H1 (cell line): ENCODE results near the gene SERPINB11. TPM values are rescaled to one million over a fixed set of nuclear protein-coding genes. Genes with fewer than 3 reads are reported as not detected.

Experiments used
- CTCF ChIA-PET: fragments of 300-600 bp; sonication (Branson Sonifier 250); formaldehyde crosslinking; loops from one replicate; lab custom pipeline; 2021; ENCODE audit not compliant: partially characterized antibody; lab: Charles Lee
- POLR2A ChIA-PET: fragments of 300-600 bp; sonication (Branson Sonifier 250); formaldehyde crosslinking; loops from one replicate; lab custom pipeline; 2021; ENCODE audit warnings: inconsistent platforms; ENCODE audit not compliant: partially characterized antibody; lab: Charles Lee
- DNase-seq, 2 experiments: peaks; one replicate each; pipeline versions ENCODE4 v3.0.0 to v3.0.0-alpha.2; 2010 to 2022; ENCODE audit warnings: low spot score in 2 of 2, low read depth in 1 of 2, mixed read lengths in 1 of 2
- FAIRE-seq: peaks from 2 replicates; lab custom pipeline; 2011; peaks lifted over from hg19 to GRCh38; lab: Jason Lieb, UNC
- H2AFZ ChIP-seq: 2 replicates; pipeline ENCODE4 v1.8.1; 2012; ENCODE audit warnings: low read length, inconsistent platforms
- H2AK5ac ChIP-seq: 2 replicates; pipeline ENCODE4 v1.6.1; 2013; ENCODE audit warnings: low read depth, low read length
- H2BK120ac ChIP-seq: replicated peaks from 2 replicates; pipeline ENCODE3; 2013; ENCODE audit warnings: low read depth, low read length, inconsistent platforms
- H2BK12ac ChIP-seq: 2 replicates; pipeline ENCODE4 v1.6.1; 2013; ENCODE audit warnings: low read depth, low read length
- H2BK15ac ChIP-seq: 2 replicates; pipeline ENCODE4 v1.6.1; 2013; ENCODE audit warnings: low read length
- H2BK20ac ChIP-seq: 2 replicates; pipeline ENCODE4 v1.6.1; 2013; ENCODE audit warnings: low read length
- H2BK5ac ChIP-seq: 2 replicates; pipeline ENCODE4 v1.6.1; 2013; ENCODE audit warnings: low read depth, low read length
- H3K14ac ChIP-seq: 2 replicates; pipeline ENCODE4 v1.6.1; 2013; ENCODE audit warnings: inconsistent platforms; ENCODE audit not compliant: insufficient read length
- H3K18ac ChIP-seq: 2 replicates; pipeline ENCODE4 v1.6.1; 2013; ENCODE audit warnings: low read length; ENCODE audit errors: extremely low read depth
- H3K23ac ChIP-seq: 2 replicates; pipeline ENCODE4 v1.6.1; 2013; ENCODE audit warnings: inconsistent platforms; ENCODE audit not compliant: insufficient read length
- H3K23me2 ChIP-seq: 2 replicates; pipeline ENCODE4 v1.6.1; 2013; ENCODE audit warnings: low read depth, low read length
- H3K27ac ChIP-seq: 2 replicates; pipeline ENCODE4 v1.6.1; 2011; ENCODE audit warnings: low read depth, low read length, inconsistent platforms
- H3K27me3 ChIP-seq, 4 experiments: replicated peaks in 1 of 4; 1 replicate in 1 of 4; 2 replicates in 3 of 4; pipeline versions ENCODE4 v1.6.1 to v1.8.1; 2011 to 2013; ENCODE audit warnings: low read length in 3 of 4, mild to moderate bottlenecking in 3 of 4, inconsistent platforms in 2 of 4, mixed read lengths in 2 of 4, moderate library complexity in 1 of 4; ENCODE audit not compliant: control insufficient read depth in 3 of 4, insufficient read depth in 3 of 4; ENCODE audit errors: extremely low read depth in 1 of 4
- H3K36me3 ChIP-seq, 4 experiments: 2 replicates each; pipeline versions ENCODE4 v1.6.1 to v1.8.1; 2011 to 2013; ENCODE audit warnings: mild to moderate bottlenecking in 4 of 4, low read length in 3 of 4, moderate library complexity in 2 of 4, control low read depth in 1 of 4, inconsistent platforms in 1 of 4; ENCODE audit not compliant: insufficient read depth in 4 of 4, control insufficient read depth in 2 of 4
- H3K4ac ChIP-seq: replicated peaks from 2 replicates; pipeline ENCODE3; 2013; ENCODE audit warnings: low read length, low read depth, mixed read lengths, inconsistent platforms; ENCODE audit not compliant: insufficient read length
- H3K4me1 ChIP-seq, 4 experiments: replicated peaks in 1 of 4; 1 replicate in 1 of 4; 2 replicates in 3 of 4; pipeline versions ENCODE4 v1.6.1 to v1.8.1; 2011 to 2013; ENCODE audit warnings: low read length in 3 of 4, inconsistent platforms in 2 of 4, mixed read lengths in 1 of 4; ENCODE audit not compliant: insufficient read depth in 4 of 4, control insufficient read depth in 3 of 4
- H3K4me2 ChIP-seq, 2 experiments: 2 replicates each; pipeline versions ENCODE4 v1.6.1 to v1.8.1; 2011 to 2013; ENCODE audit warnings: low read depth in 2 of 2, low read length in 2 of 2, control low read depth in 1 of 2, inconsistent platforms in 1 of 2, mild to moderate bottlenecking in 1 of 2; ENCODE audit not compliant: insufficient read depth in 1 of 2
- H3K4me3 ChIP-seq, 4 experiments: fragments of 200-600, 300-600 bp in 1 of 4; sonication (generic), shearing (Covaris generic), sonication (Bioruptor Twin) in 1 of 4; 2 replicates each; pipeline versions ENCODE4 v1.5.1 to v1.8.1; 2011 to 2016; ENCODE audit warnings: low read length in 4 of 4, low read depth in 3 of 4, control low read depth in 2 of 4, inconsistent platforms in 2 of 4, mild to moderate bottlenecking in 2 of 4, mixed read lengths in 1 of 4, moderate library complexity in 1 of 4; ENCODE audit not compliant: insufficient read depth in 2 of 4; ENCODE audit errors: extremely low read depth in 1 of 4
- H3K56ac ChIP-seq: replicated peaks from 2 replicates; pipeline ENCODE3; 2013; ENCODE audit warnings: low read depth, mild to moderate bottlenecking, mixed read lengths, low read length, inconsistent platforms; ENCODE audit not compliant: insufficient read length
- H3K79me1 ChIP-seq: 2 replicates; pipeline ENCODE4 v1.6.1; 2013; ENCODE audit warnings: low read depth, low read length, control low read depth
- H3K79me2 ChIP-seq, 2 experiments: 2 replicates each; pipeline versions ENCODE4 v1.6.1 to v1.8.1; 2012 to 2013; ENCODE audit warnings: low read length in 2 of 2, mild to moderate bottlenecking in 2 of 2, inconsistent platforms in 1 of 2; ENCODE audit not compliant: insufficient read depth in 2 of 2, control insufficient read depth in 1 of 2
- H3K9ac ChIP-seq, 4 experiments: replicated peaks in 1 of 4; 1 replicate in 1 of 4; 2 replicates in 3 of 4; pipeline versions ENCODE4 v1.6.1 to v1.8.1; 2011 to 2013; ENCODE audit warnings: low read depth in 3 of 4, low read length in 3 of 4, control low read depth in 2 of 4, mild to moderate bottlenecking in 2 of 4, moderate library complexity in 2 of 4, inconsistent platforms in 1 of 4; ENCODE audit errors: extremely low read depth in 1 of 4
- H3K9me3 ChIP-seq, 2 experiments: 2 replicates each; pipeline versions ENCODE4 v1.6.1 to v1.8.1; 2012 to 2013; ENCODE audit warnings: mild to moderate bottlenecking in 2 of 2, moderate library complexity in 2 of 2, control low read depth in 1 of 2, inconsistent platforms in 1 of 2, low read depth in 1 of 2, low read length in 1 of 2, mixed read lengths in 1 of 2; ENCODE audit not compliant: insufficient read depth in 2 of 2
- H4K20me1 ChIP-seq, 2 experiments: replicated peaks in 1 of 2; 2 replicates each; pipeline versions ENCODE3 to v1.8.1; 2011 to 2013; ENCODE audit warnings: inconsistent platforms in 2 of 2, low read length in 2 of 2, mild to moderate bottlenecking in 1 of 2; ENCODE audit not compliant: insufficient read depth in 2 of 2, control insufficient read depth in 1 of 2
- H4K5ac ChIP-seq: 2 replicates; pipeline ENCODE4 v1.6.1; 2013; ENCODE audit warnings: low read length, low read depth, mixed read lengths, inconsistent platforms; ENCODE audit not compliant: insufficient read length
- H4K8ac ChIP-seq: 2 replicates; pipeline ENCODE4 v1.8.0; 2013; ENCODE audit warnings: mild to moderate bottlenecking, moderate library complexity, low read length, inconsistent platforms; ENCODE audit not compliant: insufficient read depth; ENCODE audit errors: extremely low read depth
- H4K91ac ChIP-seq: replicated peaks from 2 replicates; pipeline ENCODE3; 2013; ENCODE audit warnings: low read length, mixed read lengths, inconsistent platforms; ENCODE audit not compliant: insufficient read length
- EP300 ChIP-seq, 2 experiments: IDR thresholded peaks; 1 replicate in 1 of 2; 2 replicates in 1 of 2; pipeline ENCODE4 v1.6.1; 2011 to 2012; ENCODE audit warnings: low read depth in 2 of 2, low read length in 2 of 2, mild to moderate bottlenecking in 2 of 2, borderline replicate concordance in 1 of 2, inconsistent platforms in 1 of 2, moderate library complexity in 1 of 2
- GABPA ChIP-seq: IDR thresholded peaks from 2 replicates; pipeline ENCODE4 v1.6.1; 2011; ENCODE audit warnings: mild to moderate bottlenecking, low read length, moderate library complexity, borderline replicate concordance; ENCODE audit not compliant: insufficient read depth
- MAFK ChIP-seq: IDR thresholded peaks from 2 replicates; pipeline ENCODE4 v1.6.1; 2012; ENCODE audit warnings: low read depth, mild to moderate bottlenecking, improper control_type of control experiment, low read length
- WGBS, 2 experiments: shearing (Covaris generic) in 1 of 2; methylation state at CpG; one replicate each; pipeline versions ENCODE4 v1.1.6 to v1.1.7; 2013 to 2015; ENCODE audit warnings: low lambda C conversion rate in 2 of 2, mixed read lengths in 2 of 2, inconsistent platforms in 1 of 2, low coverage in 1 of 2, missing lambda C conversion rate in 1 of 2; ENCODE audit not compliant: insufficient replicate concordance in 2 of 2, insufficient coverage in 1 of 2, insufficient read length in 1 of 2; ENCODE audit errors: extremely low coverage in 1 of 2, missing lambda C conversion rate in 1 of 2; 5-methylcytosine and 5-hydroxymethylcytosine counted together
- polyA plus RNA-seq, 7 experiments: library from polyadenylated mRNA; depleted of rRNA in 3 of 7; stranded (reverse) in 5 of 7; unstranded in 2 of 7; fragments of >200 nt in 5 of 7; fragments of 200-250 nt in 2 of 7; gene quantifications; 1 replicate in 5 of 7; 2 replicates in 1 of 7; 4 replicates in 1 of 7; pipeline versions ENCODE4 v1.2.1 to v1.2.3, GENCODE V29; 2011 to 2013; ENCODE audit warnings: missing spikeins in 2 of 7, mixed read lengths in 2 of 7
- total RNA-seq: library from RNA; stranded (reverse); fragmentation: NEBNext Ultra II Directional; extraction: Animal tissue kit (Norgen Biotek cat#: 25700); gene quantifications from 2 replicates; pipeline ENCODE4 v1.2.1, GENCODE V29; 2021
- TF ChIP-seq, protein P1 (sequence below): IDR thresholded peaks from 2 replicates; pipeline ENCODE4 v1.6.1; 2012; ENCODE audit warnings: inconsistent platforms

Gene SERPINB11
- total and polyA plus RNA-seq, 2 of the 8 experiments (the other 6 are each of a cell fraction or from before 2014, with no cell fraction given) = not detected

DNA sequence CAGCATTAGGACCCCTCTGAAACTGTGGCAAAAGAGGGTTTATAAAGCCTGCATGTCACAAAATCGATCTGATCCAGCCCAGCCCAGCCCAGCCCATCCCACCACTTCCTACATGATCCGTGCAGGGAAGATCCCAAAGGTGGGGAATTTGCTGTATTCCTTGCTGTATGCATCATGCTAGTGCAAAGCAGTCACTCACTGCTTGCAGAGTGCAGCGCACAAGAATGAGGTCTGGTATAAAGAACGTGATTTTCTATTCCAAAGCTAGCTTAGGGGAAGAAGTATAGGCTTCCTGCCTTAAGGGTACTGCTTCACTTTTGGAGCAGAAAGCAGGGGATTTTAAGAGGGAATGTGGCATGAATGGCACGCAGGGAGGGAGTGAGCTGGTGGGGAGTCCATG lies 18.9 kb upstream of the SERPINB11 start:
- FAIRE-seq (no peak), DNase-seq (no peak)
- CTCF ChIA-PET = interaction anchor here (1.0 to 2.0 kb wide), 4 partner anchors 58 to 245 kb away, joined by 3 to 10 read pairs (median 4); no protein-coding TSS in a partner anchor

More for the DNA sequence above, 18.9 kb upstream of the SERPINB11 start:
- Histone ChIP-seq H3K4me2 (peak overlapping the region in 1 of 2 experiments; percentile 27; a peak in 1 of 4 replicates), H3K9me3 (no peaks in the 10 kb centered on the region), H2AK5ac (no peak overlapping the region), H2AFZ (0 out of 2 replicates have a peak overlapping the region, but pooled peaks have one; percentile 58), H3K23me2 (no peaks in the 10 kb centered on the region; the same call in 1 of the 2 replicates), H2BK120ac (no peak overlapping the region), H3K14ac (no peak overlapping the region), H2BK15ac (no peak overlapping the region), H4K20me1 (no peaks in the 10 kb centered on the region), H3K79me2 (no peaks in the 10 kb centered on the region), H3K27me3 (no peaks in the 10 kb centered on the region), H4K91ac (no peak overlapping the region), H3K4ac (no peak overlapping the region), H4K5ac (no peak overlapping the region), H3K18ac (no peak overlapping the region), H3K23ac (no peak overlapping the region), H3K9ac (no peak overlapping the region), H2BK12ac (peak overlapping the region; percentile 82; the same call in 1 of the 2 replicates), H3K4me3 (no peak overlapping the region), H2BK5ac (no peak overlapping the region), H3K56ac (no peak overlapping the region), H2BK20ac (no peak overlapping the region; the same call in 1 of the 2 replicates), H3K79me1 (no peaks in the 10 kb centered on the region), H3K27ac (no peak overlapping the region), H3K4me1 (peaks cover 1 to 6% (median 5%) of the 10 kb centered on the region in 4 experiments; a peak in 4 of 7 replicates), H4K8ac (no peak overlapping the region), H3K36me3 (no peaks in the 10 kb centered on the region)
- WGBS, 2 experiments = 72% methylated on average over 5 of the region's 5 CpGs; no CpG with 5 or more reads in 1 of the 2 experiments
- TF ChIP-seq MAFK = no peak
- TF ChIP-seq, protein P1, sequence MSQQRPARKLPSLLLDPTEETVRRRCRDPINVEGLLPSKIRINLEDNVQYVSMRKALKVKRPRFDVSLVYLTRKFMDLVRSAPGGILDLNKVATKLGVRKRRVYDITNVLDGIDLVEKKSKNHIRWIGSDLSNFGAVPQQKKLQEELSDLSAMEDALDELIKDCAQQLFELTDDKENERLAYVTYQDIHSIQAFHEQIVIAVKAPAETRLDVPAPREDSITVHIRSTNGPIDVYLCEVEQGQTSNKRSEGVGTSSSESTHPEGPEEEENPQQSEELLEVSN = 0 out of 2 replicates have a peak, but pooled peaks have one; percentile 35
- no peak for TF ChIP-seq EP300 (IDR thresholded peaks at IDR 0.05; ENCODE audit: borderline replicate concordance in 1 of 2, low read depth in 2 of 2, low read length in 2 of 2)
- TF ChIP-seq GABPA = no peak
- POLR2A ChIA-PET = no interaction called here
